Neutrophil (primary cell): ENCODE data around the gene ARHGEF3.

Experiments used
- H3K27ac ChIP-seq: fragments of 200-600 bp; sonication (generic); 2 replicates; pipeline ENCODE4 v1.5.1; 2016; ENCODE audit warnings: mild to moderate bottlenecking, moderate library complexity
- H3K27me3 ChIP-seq: fragments of 200-600 bp; sonication (generic); 2 replicates; pipeline ENCODE4 v1.6.0; 2016; ENCODE audit warnings: mild to moderate bottlenecking
- H3K36me3 ChIP-seq: fragments of 200-600 bp; sonication (generic); 2 replicates; pipeline ENCODE4 v1.5.1; 2017
- H3K4me1 ChIP-seq, 2 experiments: fragments of 200-600 bp in 1 of 2; sonication (generic) in 1 of 2; 1 replicate in 1 of 2; 2 replicates in 1 of 2; pipeline versions ENCODE4 v1.5.1 to v1.6.1; 2013 to 2016; ENCODE audit warnings: low read depth in 1 of 2, low read length in 1 of 2, mild to moderate bottlenecking in 1 of 2, moderate library complexity in 1 of 2; ENCODE audit not compliant: control insufficient read depth in 1 of 2, insufficient read depth in 1 of 2
- H3K4me3 ChIP-seq, 2 experiments: fragments of 200-600 bp in 1 of 2; sonication (generic) in 1 of 2; 1 replicate in 1 of 2; 2 replicates in 1 of 2; pipeline ENCODE4 v1.5.1; 2013 to 2016; ENCODE audit warnings: low read depth in 1 of 2, low read length in 1 of 2, mild to moderate bottlenecking in 1 of 2, moderate library complexity in 1 of 2
- H3K9me3 ChIP-seq: fragments of 200-600 bp; sonication (generic); 2 replicates; pipeline ENCODE4 v1.5.1; 2016
- TF ChIP-seq, protein P1 (sequence below): fragments of 200-600 bp; sonication (generic); IDR thresholded peaks from 2 replicates; pipeline ENCODE4 v1.5.1; 2016; ENCODE audit warnings: antibody characterized with exemption

The ARHGEF3 gene

DNA sequence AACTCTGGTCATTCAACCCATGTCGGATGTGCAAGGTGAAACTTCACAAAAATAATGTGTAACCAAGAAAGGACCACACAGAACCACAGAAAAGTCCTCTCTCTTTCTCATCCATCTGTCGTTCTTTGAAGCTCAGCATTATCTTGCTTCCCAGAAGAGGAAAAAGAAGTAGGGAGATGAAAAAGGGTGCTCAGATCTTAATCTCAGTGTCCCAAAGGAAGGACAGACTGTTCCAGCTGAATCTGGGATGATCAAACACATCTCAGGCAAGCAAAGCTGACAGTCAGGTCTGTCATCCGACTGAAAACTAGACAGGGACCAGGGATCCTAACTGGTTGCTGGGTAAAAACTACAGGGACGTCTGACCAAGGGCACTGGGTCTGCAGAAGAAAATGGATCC lies 16.2 kb downstream of the ARHGEF3 start:
- Histone ChIP-seq H3K4me3 (no peak overlapping the region), H3K9me3 (no peaks in the 10 kb centered on the region), H3K27me3 (no peaks in the 10 kb centered on the region), H3K36me3 (no peaks in the 10 kb centered on the region), H3K27ac (peak overlapping the region; percentile 86), H3K4me1 (peaks cover 34 to 61% of the 10 kb centered on the region in 2 experiments)
- TF ChIP-seq, protein P1, sequence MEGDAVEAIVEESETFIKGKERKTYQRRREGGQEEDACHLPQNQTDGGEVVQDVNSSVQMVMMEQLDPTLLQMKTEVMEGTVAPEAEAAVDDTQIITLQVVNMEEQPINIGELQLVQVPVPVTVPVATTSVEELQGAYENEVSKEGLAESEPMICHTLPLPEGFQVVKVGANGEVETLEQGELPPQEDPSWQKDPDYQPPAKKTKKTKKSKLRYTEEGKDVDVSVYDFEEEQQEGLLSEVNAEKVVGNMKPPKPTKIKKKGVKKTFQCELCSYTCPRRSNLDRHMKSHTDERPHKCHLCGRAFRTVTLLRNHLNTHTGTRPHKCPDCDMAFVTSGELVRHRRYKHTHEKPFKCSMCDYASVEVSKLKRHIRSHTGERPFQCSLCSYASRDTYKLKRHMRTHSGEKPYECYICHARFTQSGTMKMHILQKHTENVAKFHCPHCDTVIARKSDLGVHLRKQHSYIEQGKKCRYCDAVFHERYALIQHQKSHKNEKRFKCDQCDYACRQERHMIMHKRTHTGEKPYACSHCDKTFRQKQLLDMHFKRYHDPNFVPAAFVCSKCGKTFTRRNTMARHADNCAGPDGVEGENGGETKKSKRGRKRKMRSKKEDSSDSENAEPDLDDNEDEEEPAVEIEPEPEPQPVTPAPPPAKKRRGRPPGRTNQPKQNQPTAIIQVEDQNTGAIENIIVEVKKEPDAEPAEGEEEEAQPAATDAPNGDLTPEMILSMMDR = no peak

DNA sequence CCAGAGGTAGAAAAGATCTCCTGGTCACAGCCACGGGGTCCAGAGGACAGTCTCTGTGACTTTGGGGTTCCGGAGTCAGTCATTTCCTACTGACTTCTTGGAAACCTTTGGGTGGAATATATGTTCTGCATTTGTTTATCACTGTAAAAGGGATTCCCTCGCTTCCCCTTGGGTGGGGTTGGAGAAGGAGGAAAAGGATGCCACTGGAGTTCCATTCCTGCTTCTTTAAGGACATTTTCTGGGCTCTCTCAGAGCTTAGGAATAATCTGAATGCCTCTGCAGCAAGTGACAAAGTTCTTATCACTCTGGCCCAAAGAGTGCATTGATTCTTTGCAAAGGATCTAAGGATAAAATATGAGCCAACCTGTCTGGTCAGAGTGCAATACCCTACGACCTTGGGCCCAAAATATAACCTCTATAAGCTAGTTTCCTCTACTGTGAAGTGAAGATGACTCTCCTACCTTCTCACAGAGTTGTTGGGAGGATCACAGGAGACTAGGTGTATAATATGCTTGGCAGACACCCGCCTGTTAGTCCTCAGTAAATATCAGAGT lies 17.2 kb downstream of the ARHGEF3 start:
- H3K36me3 ChIP-seq = no peaks in the 10 kb centered on the region
- H3K4me3 ChIP-seq = peak overlapping the region in 1 of 2 experiments; percentile 40
- no peaks in the 10 kb centered on the region for H3K9me3 ChIP-seq
- H3K27me3 ChIP-seq = no peaks in the 10 kb centered on the region
- peaks cover 44 to 71% of the 10 kb centered on the region in 2 experiments for H3K4me1 ChIP-seq
- TF ChIP-seq, protein P1 = no peak
- H3K27ac ChIP-seq = peak overlapping the region; percentile 86

DNA sequence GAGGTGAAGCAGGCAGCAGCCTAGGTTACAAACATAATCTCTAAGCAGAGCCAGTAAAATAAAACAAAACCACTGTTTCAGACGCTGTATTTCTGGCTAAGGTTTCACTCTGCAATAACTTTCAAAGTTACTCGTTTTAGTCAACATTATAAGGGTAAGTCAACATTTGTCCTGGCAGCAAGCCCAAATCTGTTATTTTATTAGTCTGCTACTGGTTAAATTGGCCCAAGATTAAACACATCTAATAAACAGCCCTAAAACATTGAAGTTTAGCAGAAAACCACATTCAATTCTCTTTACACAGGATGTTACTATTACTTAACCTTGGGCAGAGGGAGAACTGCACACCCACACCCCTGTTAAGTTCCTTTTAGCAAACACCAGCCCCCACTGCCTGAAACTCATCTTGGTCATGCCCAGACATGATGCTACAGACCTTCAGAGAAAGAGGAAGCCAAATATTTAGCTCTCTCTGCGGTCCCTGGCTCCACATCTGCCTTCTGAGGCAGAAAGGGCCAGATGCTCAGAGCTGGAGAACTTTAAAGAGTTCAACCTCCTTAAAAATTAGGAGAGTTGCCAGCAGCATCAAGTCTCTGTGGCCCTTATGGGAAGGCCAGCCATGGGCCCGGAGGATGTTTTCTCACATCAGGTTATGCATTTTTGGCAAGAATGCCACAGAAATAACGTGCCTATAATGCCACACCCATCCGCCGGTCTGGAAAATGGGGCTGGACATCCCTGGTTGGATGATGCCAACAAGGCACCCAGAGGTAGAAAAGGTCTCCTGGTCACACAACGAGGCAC lies 17.9 kb downstream of the ARHGEF3 start:
- TF ChIP-seq, protein P1 = no peak
- peak overlapping the region; percentile 31 to 40 for H3K4me3 ChIP-seq
- H3K4me1 ChIP-seq = peaks cover 44 to 78% of the 10 kb centered on the region in 2 experiments
- H3K9me3 ChIP-seq = no peaks in the 10 kb centered on the region
- H3K36me3 ChIP-seq = no peaks in the 10 kb centered on the region
- H3K27ac ChIP-seq = peak overlapping the region; percentile 86
- H3K27me3 ChIP-seq = no peaks in the 10 kb centered on the region

DNA sequence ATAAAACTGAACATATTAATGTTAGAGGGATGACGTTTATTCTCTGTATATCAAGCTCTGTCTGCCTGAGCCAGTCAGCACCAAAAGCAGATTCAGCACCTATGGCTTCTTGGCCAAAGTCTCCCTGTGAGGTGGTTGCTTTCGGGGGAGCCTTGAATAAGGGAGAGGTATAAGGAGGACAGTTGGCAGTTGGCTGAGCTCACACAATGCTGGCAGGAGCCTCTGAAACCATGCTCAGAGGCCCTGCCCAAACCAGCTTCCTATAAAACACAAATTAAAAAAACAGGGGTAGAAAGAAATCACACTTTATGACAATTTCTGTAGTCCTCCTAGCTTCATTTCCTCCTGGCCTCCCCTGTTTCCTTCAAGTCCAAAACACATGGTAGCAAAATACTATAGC lies 18.8 kb downstream of the ARHGEF3 start:
- Histone ChIP-seq H3K4me3 (peak overlapping the region in 1 of 2 experiments; percentile 40), H3K36me3 (no peaks in the 10 kb centered on the region), H3K27ac (peak overlapping the region; percentile 86), H3K27me3 (no peaks in the 10 kb centered on the region), H3K9me3 (no peaks in the 10 kb centered on the region), H3K4me1 (peaks cover 44 to 81% of the 10 kb centered on the region in 2 experiments)
- TF ChIP-seq, protein P1 = no peak

DNA sequence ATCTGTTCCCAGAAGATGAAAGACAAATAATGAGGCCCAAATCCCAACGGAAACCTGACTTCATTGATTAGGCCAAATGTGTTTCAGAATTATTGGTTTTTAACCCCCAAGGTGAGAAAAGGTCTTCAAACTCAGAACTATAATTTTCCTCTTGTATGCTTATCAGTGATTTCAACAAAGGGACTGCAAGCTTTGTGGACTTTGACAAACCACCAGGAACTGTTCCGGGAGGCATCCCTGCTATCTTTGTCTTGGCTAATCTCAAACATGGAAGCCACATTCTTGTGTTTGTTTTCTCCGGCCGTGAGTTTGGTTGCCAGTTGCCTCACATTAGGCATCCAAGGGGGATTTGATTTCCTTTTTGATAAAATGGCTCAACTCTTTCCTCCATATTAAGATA lies 19.5 kb downstream of the ARHGEF3 start:
- H3K4me1 ChIP-seq = peaks cover 39 to 74% of the 10 kb centered on the region in 2 experiments
- H3K27ac ChIP-seq = peak overlapping the region; percentile 86
- TF ChIP-seq, protein P1 = no peak
- no peaks in the 10 kb centered on the region for H3K9me3 ChIP-seq
- H3K27me3 ChIP-seq = no peaks in the 10 kb centered on the region
- no peak overlapping the region for H3K4me3 ChIP-seq
- no peaks in the 10 kb centered on the region for H3K36me3 ChIP-seq
